HepG2 (cell line): Measurements from ENCODE around the gene TAF7. TPM values are rescaled to one million over a fixed set of nuclear protein-coding genes. Genes with fewer than 3 reads are reported as not detected.

ENCODE experiments used
- ATAC-seq: fragments of 200-7000 bp; cut with Tn5 transposase; 3 replicates; pipeline ENCODE4 v1.9.1; 2020; ENCODE audit warnings: mild to moderate bottlenecking, moderate library complexity
- BruUV-seq: library from RNA; stranded (reverse); fragments of 400-500 nt; replicated peaks from 2 replicates; lab custom pipeline; 2021; lab: Mats Ljungman, UMichigan
- CTCF ChIA-PET: fragments of 300-600 bp; formaldehyde crosslinking; extraction: SDS; loops from one replicate; lab custom pipeline; 2021; ENCODE audit warnings: low total read pairs, inconsistent platforms, low intra/inter-chr PET ratio; lab: Yijun Ruan, JAX
- POLR2A ChIA-PET: fragments of 350-600 bp; sonication (Branson Sonifier 250); formaldehyde crosslinking; loops from one replicate; lab custom pipeline; 2020; ENCODE audit warnings: antibody characterized with exemption, inconsistent platforms; lab: Yijun Ruan, JAX
- DNase-seq: peaks from one replicate; pipeline ENCODE4 v3.0.0-alpha.2; 2015; ENCODE audit warnings: low spot score
- FAIRE-seq: peaks from 3 replicates; lab custom pipeline; 2011; peaks lifted over from hg19 to GRCh38; lab: Jason Lieb, UNC
- H2AFZ ChIP-seq: one replicate; pipeline ENCODE4 v1.6.1; 2011; ENCODE audit warnings: low read length, inconsistent platforms
- H3K27ac ChIP-seq: fragments of 300-600 bp; 3 replicates; pipeline ENCODE4 v1.8.0; 2011; ENCODE audit warnings: mixed run types, mild to moderate bottlenecking, mixed read lengths, low read length, inconsistent platforms; ENCODE audit not compliant: insufficient read depth; ENCODE audit errors: extremely low read length
- H3K27me3 ChIP-seq, 2 experiments: fragments of 200-600 bp in 1 of 2; 2 replicates in 1 of 2; 3 replicates in 1 of 2; pipeline versions ENCODE4 v1.6.0 to v1.8.0; 2011; ENCODE audit warnings: low read length in 2 of 2, mild to moderate bottlenecking in 2 of 2, moderate library complexity in 2 of 2, inconsistent platforms in 1 of 2; ENCODE audit not compliant: insufficient read depth in 2 of 2, control insufficient read depth in 1 of 2
- H3K36me3 ChIP-seq, 2 experiments: fragments of 200-600 bp in 1 of 2; replicated peaks in 1 of 2; 2 replicates in 1 of 2; 3 replicates in 1 of 2; pipeline versions ENCODE4 v1.5.1 to v1.8.0; 2011; ENCODE audit warnings: low read length in 2 of 2, inconsistent platforms in 1 of 2; ENCODE audit not compliant: insufficient read depth in 2 of 2, control insufficient read depth in 1 of 2
- H3K4me1 ChIP-seq: 2 replicates; pipeline ENCODE4 v1.5.1; 2012; ENCODE audit warnings: low read length, inconsistent platforms; ENCODE audit not compliant: insufficient read depth
- H3K4me2 ChIP-seq: 2 replicates; pipeline ENCODE4 v1.6.0; 2011; ENCODE audit warnings: low read depth, low read length, inconsistent platforms
- H3K4me3 ChIP-seq, 3 experiments: fragments of 200-600 bp in 1 of 3; sonication (generic), shearing (Covaris generic) in 1 of 3; replicated peaks in 1 of 3; 2 replicates each; pipeline ENCODE4 v1.5.1; 2011 to 2016; ENCODE audit warnings: low read length in 3 of 3, inconsistent platforms in 2 of 3, low read depth in 2 of 3, mild to moderate bottlenecking in 2 of 3, control low read depth in 1 of 3, mixed read lengths in 1 of 3; ENCODE audit not compliant: insufficient read depth in 1 of 3
- H3K79me2 ChIP-seq: one replicate; pipeline ENCODE4 v1.6.1; 2011; ENCODE audit warnings: low read length, inconsistent platforms; ENCODE audit not compliant: insufficient read depth
- H3K9ac ChIP-seq: 2 replicates; pipeline ENCODE4 v1.6.0; 2011; ENCODE audit warnings: mild to moderate bottlenecking, low read depth, low read length, inconsistent platforms; ENCODE audit not compliant: insufficient read depth
- H3K9me3 ChIP-seq: 2 replicates; pipeline ENCODE4 v1.5.1; 2012; ENCODE audit warnings: mild to moderate bottlenecking, low read length
- H4K20me1 ChIP-seq: 2 replicates; pipeline ENCODE4 v1.6.0; 2011; ENCODE audit warnings: inconsistent platforms, mild to moderate bottlenecking, low read length, moderate library complexity; ENCODE audit not compliant: insufficient read depth
- AGO2 ChIP-seq: fragments of 200-400 bp; formaldehyde crosslinking; optimal IDR thresholded peaks from 2 replicates; pipeline ENCODE3; 2017; ENCODE audit warnings: mild to moderate bottlenecking, low read depth, low read length, moderate library complexity
- CBX2 ChIP-seq, 2 experiments: fragments of 200-600 bp in 1 of 2; sonication (generic); formaldehyde crosslinking in 1 of 2; IDR thresholded peaks; 2 replicates each; pipeline versions ENCODE4 v1.7.0 to v1.8.1; 2018 to 2022; ENCODE audit warnings: low read depth in 2 of 2, low read length in 1 of 2, mild to moderate bottlenecking in 1 of 2, missing genetic modification reagents in 1 of 2
- FOXK2 ChIP-seq: fragments of 450-650 bp; IDR thresholded peaks from 2 replicates; pipeline ENCODE4 v1.6.1; 2016
- JUN ChIP-seq: sonication (generic); formaldehyde crosslinking; IDR thresholded peaks from 2 replicates; pipeline ENCODE4 v1.4.0; 2020; ENCODE audit warnings: mild to moderate bottlenecking, missing genetic modification reagents
- KLF12 ChIP-seq: sonication (generic); formaldehyde crosslinking; IDR thresholded peaks from 2 replicates; pipeline ENCODE4 v1.4.0; 2020; ENCODE audit warnings: missing genetic modification reagents, borderline replicate concordance
- MLLT10 ChIP-seq: sonication (generic); formaldehyde crosslinking; IDR thresholded peaks from 2 replicates; pipeline ENCODE4 v1.4.0; 2020; ENCODE audit warnings: missing genetic modification reagents
- SMARCE1 ChIP-seq: fragments of 450-650 bp; IDR thresholded peaks from 2 replicates; pipeline ENCODE4 v1.6.1; 2017; ENCODE audit warnings: borderline replicate concordance
- YEATS2 ChIP-seq: sonication (generic); formaldehyde crosslinking; IDR thresholded peaks from 2 replicates; pipeline ENCODE4 v1.4.0; 2020; ENCODE audit warnings: missing genetic modification reagents, borderline replicate concordance
- ZNF180 ChIP-seq: sonication (generic); formaldehyde crosslinking; IDR thresholded peaks from 2 replicates; pipeline ENCODE4 v1.4.0; 2020; ENCODE audit warnings: low read depth, missing genetic modification reagents, borderline replicate concordance
- ZNF431 ChIP-seq: sonication (generic); formaldehyde crosslinking; IDR thresholded peaks from 2 replicates; pipeline ENCODE4 v1.9.0; 2022; ENCODE audit warnings: missing genetic modification reagents, low read depth, mild to moderate bottlenecking, borderline replicate concordance
- ZNF605 ChIP-seq: sonication (generic); formaldehyde crosslinking; IDR thresholded peaks from 2 replicates; pipeline ENCODE4 v1.8.0; 2022; ENCODE audit warnings: mild to moderate bottlenecking, missing genetic modification reagents
- WGBS: methylation state at CpG from one replicate; pipeline ENCODE4 v1.1.6; 2017; ENCODE audit warnings: low lambda C conversion rate; 5-methylcytosine and 5-hydroxymethylcytosine counted together
- in situ Hi-C: cut with HindIII; loops from 2 replicates; pipeline ENCODE4 v1.10.0; 2017; ENCODE audit warnings: low pct_unique_long_range_greater_than_20kb; ENCODE audit not compliant: extremely low pct_ligation_motif_present
- intact Hi-C: fragments of 100-400 bp; cut with micrococcal nuclease; formaldehyde crosslinking; loops from one replicate; pipeline ENCODE4 v1.10.0; 2022; ENCODE audit not compliant: unreplicated experiment
- polyA plus RNA-seq, 8 experiments: library from polyadenylated mRNA; depleted of rRNA in 3 of 8; stranded (reverse) in 7 of 8; unstranded in 1 of 8; fragments of >200 nt; fragmentation: Illumina TruSeq in 4 of 8; extraction: Trizol in 4 of 8; gene quantifications; 2 replicates each; pipeline versions ENCODE4 v1.2.1 to v1.2.3, GENCODE V29; 2011 to 2016; ENCODE audit warnings: low read depth in 4 of 8, missing spikeins in 1 of 8, mixed read lengths in 1 of 8; ENCODE audit not compliant: insufficient read depth in 1 of 8
- total RNA-seq, 5 experiments: library from RNA; depleted of rRNA; stranded (reverse); fragments of >200 nt; fragmentation: Illumina TruSeq; extraction: Trizol; gene quantifications; 2 replicates each; pipeline ENCODE4 v1.2.3, GENCODE V29; 2016; ENCODE audit warnings: low read depth in 1 of 5

TAF7 gene
- total and polyA plus RNA-seq, 2 of the 13 experiments (the other 11 are each of a cell fraction or from before 2014, with no cell fraction given), result 41.6 to 61.5 TPM

- Histone ChIP-seq H3K9me3 (peaks cover 46% of the 10 kb centered on the region), H2AFZ (no peak overlapping the region), H3K27me3 (no peaks in the 10 kb centered on the region), H3K4me2 (no peak overlapping the region), H4K20me1 (no peaks in the 10 kb centered on the region), H3K4me3 (no peak overlapping the region), H3K27ac (no peak overlapping the region), H3K79me2 (no peaks in the 10 kb centered on the region), H3K4me1 (no peaks in the 10 kb centered on the region), H3K9ac (no peak overlapping the region), H3K36me3 (no peaks in the 10 kb centered on the region)
- POLR2A ChIA-PET, result no interaction called here
- FAIRE-seq (no peak), DNase-seq (no peak), ATAC-seq (no peak)
- CTCF ChIA-PET, result no interaction called here
- intact Hi-C loops, result no loop called here
- in situ Hi-C loops, result no loop called here
- no TSS peak for BruUV-seq
- 26% methylated on average over 1 of the region's 1 CpG for WGBS
- TF ChIP-seq SMARCE1 (no peak), YEATS2 (CRISPR knock-in tag) (no peak), ZNF605 (CRISPR knock-in tag) (no peak), ZNF431 (CRISPR knock-in tag) (no peak), CBX2 (IDR thresholded peaks at IDR 0.05; ENCODE audit: low read depth, low read length) (no peak), CBX2 (CRISPR knock-in tag; IDR thresholded peaks at IDR 0.05; ENCODE audit: low read depth) (no peak), FOXK2 (no peak), KLF12 (CRISPR knock-in tag) (no peak), JUN (CRISPR knock-in tag) (no peak), ZNF180 (CRISPR knock-in tag) (no peak)
Observed at GRCh38 chr5:141306630-141307029, 14.0 kb downstream of the TAF7 start.

GRCh38 chr5:141303756-141304155 lies 16.8 kb downstream of the TAF7 start, which contains the start of gene SLC25A2:
SLC25A2 (minus strand) TSS chr5:141304049; CDS start chr5:141303865, 184 bp downstream.
- peaks cover 46% of the 10 kb centered on the region for H3K9me3 ChIP-seq
- H3K79me2 ChIP-seq, result no peaks in the 10 kb centered on the region
- H2AFZ ChIP-seq, result no peak within 1 kb of the TSS
- TF ChIP-seq AGO2 (peak; percentile 25), MLLT10 (CRISPR knock-in tag) (no peak)
- H3K4me2 ChIP-seq, result no peak within 1 kb of the TSS
- H3K36me3 ChIP-seq, result no peaks in the 10 kb centered on the region
- 95% methylated on average over 21 of the region's 36 CpGs for WGBS
- DNase-seq (no peak), FAIRE-seq (no peak), ATAC-seq (no peak)
- no peak within 1 kb of the TSS for H3K4me3 ChIP-seq
- in situ Hi-C loops (no loop called here), intact Hi-C loops (no loop called here)
- H3K27me3 ChIP-seq, result no peaks in the 10 kb centered on the region
- H3K27ac ChIP-seq, result no peak within 1 kb of the TSS
- no TSS peak for BruUV-seq
- POLR2A ChIA-PET, result no interaction called here
- H3K9ac ChIP-seq, result no peak within 1 kb of the TSS
- H4K20me1 ChIP-seq, result no peaks in the 10 kb centered on the region
- no peaks in the 10 kb centered on the region for H3K4me1 ChIP-seq
- CTCF ChIA-PET, result no interaction called here
